ENCODE data around the gene STK39.
"Not testable (repeated sequence)": the region's sequence is repeated elsewhere in the genome, so short reads cannot be mapped to it uniquely, and the experiment has no call there.

The STK39 gene

DNA sequence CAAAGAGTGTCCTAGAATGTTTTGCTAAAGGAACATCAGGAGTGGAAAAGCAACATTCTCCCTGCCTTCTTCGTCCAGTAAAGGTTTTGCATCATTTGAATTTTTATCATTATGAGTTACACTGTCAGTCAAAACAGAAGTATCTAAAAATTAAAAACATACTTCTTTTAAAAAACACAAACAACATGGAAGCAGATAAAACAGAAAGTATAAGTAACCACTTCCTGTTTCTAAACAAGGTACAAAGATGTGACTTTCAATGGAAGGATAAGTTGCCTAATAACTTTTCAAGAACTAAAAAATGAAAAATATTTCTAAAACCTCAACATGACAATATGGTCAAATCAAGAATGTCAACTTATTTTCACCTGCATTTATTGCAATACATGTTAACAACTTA is 158.2 kb downstream of the STK39 start:
- no peak overlapping the region for H3K4me3 ChIP-seq (ENCODE audit: low read depth in 1 of 2, low read length in 1 of 2)
- H3K9me3 ChIP-seq = no peaks in the 10 kb centered on the region
- TF ChIP-seq CTCF (IDR thresholded peaks at IDR 0.05) = no peak
- H3K36me3 ChIP-seq = no peaks in the 10 kb centered on the region
- peaks cover 0 to 11% of the 10 kb centered on the region in 2 experiments for H3K4me1 ChIP-seq (ENCODE audit: control insufficient read depth in 1 of 2, insufficient read depth in 1 of 2, low read depth in 1 of 2, low read length in 1 of 2)
- peak overlapping the region; percentile 61 for H3K27ac ChIP-seq
- H3K27me3 ChIP-seq = no peaks in the 10 kb centered on the region

DNA sequence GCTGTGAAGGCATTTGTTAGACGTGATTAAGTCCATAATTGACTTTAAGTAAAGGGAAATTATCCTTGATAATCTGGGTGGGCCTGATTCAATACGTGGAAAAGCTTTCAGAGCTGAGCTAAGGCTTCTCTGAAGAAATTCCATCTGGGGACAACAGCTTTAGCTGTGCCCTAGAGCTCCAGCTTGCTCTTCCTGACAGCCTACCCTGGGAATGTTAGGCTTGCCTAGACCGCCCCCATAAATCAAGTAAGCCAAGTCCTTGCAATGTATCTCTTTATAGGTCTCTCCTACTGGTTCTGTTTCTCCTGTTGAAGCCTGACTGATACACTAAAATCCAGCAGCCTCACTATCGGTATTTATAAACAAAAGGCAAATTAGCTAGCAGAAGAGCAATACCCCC is 160.0 kb downstream of the STK39 start:
- no peak overlapping the region for H3K27ac ChIP-seq
- no peaks in the 10 kb centered on the region for H3K27me3 ChIP-seq
- no peaks in the 10 kb centered on the region for H3K36me3 ChIP-seq
- no peak overlapping the region for H3K4me3 ChIP-seq (ENCODE audit: low read depth in 1 of 2, low read length in 1 of 2)
- H3K4me1 ChIP-seq (ENCODE audit: control insufficient read depth in 1 of 2, insufficient read depth in 1 of 2, low read depth in 1 of 2, low read length in 1 of 2) = peaks cover 0 to 11% of the 10 kb centered on the region in 2 experiments
- no peaks in the 10 kb centered on the region for H3K9me3 ChIP-seq
- TF ChIP-seq CTCF (IDR thresholded peaks at IDR 0.05) = no peak

DNA sequence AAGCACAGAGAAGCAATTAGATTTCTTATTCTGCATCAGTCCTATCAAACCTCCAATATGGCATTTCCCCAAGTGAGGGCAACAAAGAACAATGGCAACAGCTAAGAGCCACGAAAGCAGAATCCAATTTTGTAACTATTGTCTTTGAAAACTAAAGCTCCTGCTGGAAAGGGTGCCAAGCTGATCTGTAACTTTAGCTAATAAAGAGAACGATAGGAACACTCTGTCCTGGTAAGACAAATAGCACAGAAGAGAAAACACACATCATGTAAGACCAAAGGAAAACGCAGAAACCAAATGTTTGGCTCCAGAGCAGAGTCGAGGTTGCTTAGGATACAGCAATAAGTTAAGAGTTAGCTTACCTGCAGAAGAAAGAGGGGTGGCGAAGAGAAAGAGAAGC is 160.5 kb downstream of the STK39 start:
- Histone ChIP-seq H3K27me3 (no peaks in the 10 kb centered on the region), H3K4me3 (ENCODE audit: low read depth in 1 of 2, low read length in 1 of 2) (no peak overlapping the region), H3K9me3 (no peaks in the 10 kb centered on the region), H3K27ac (no peak overlapping the region), H3K4me1 (ENCODE audit: control insufficient read depth in 1 of 2, insufficient read depth in 1 of 2, low read depth in 1 of 2, low read length in 1 of 2) (peaks cover 0 to 11% of the 10 kb centered on the region in 2 experiments), H3K36me3 (no peaks in the 10 kb centered on the region)
- no peak for TF ChIP-seq CTCF (IDR thresholded peaks at IDR 0.05)

GRCh38 chr2:168085801-168086361 is 161.5 kb downstream of the STK39 start:
- Histone ChIP-seq H3K9me3 (no peaks in the 10 kb centered on the region), H3K36me3 (no peaks in the 10 kb centered on the region), H3K4me1 (ENCODE audit: control insufficient read depth in 1 of 2, insufficient read depth in 1 of 2, low read depth in 1 of 2, low read length in 1 of 2) (peaks cover 0 to 11% of the 10 kb centered on the region in 2 experiments), H3K27me3 (no peaks in the 10 kb centered on the region), H3K27ac (no peak overlapping the region), H3K4me3 (ENCODE audit: low read depth in 1 of 2, low read length in 1 of 2) (no peak overlapping the region)
- TF ChIP-seq CTCF (IDR thresholded peaks at IDR 0.05) = no peak

- Histone ChIP-seq H3K4me1 (ENCODE audit: control insufficient read depth in 1 of 2, insufficient read depth in 1 of 2, low read depth in 1 of 2, low read length in 1 of 2) (peaks cover 0 to 6% of the 10 kb centered on the region in 2 experiments), H3K36me3 (no peaks in the 10 kb centered on the region), H3K27me3 (no peaks in the 10 kb centered on the region), H3K27ac (no peak overlapping the region), H3K9me3 (no peaks in the 10 kb centered on the region), H3K4me3 (ENCODE audit: low read depth in 1 of 2, low read length in 1 of 2) (no peak overlapping the region)
- no peak for TF ChIP-seq CTCF (IDR thresholded peaks at IDR 0.05)
Observed at GRCh38 chr2:168084288-168084687, 163.1 kb downstream of the STK39 start.

- not testable (repeated sequence) for H3K4me1 ChIP-seq (ENCODE audit: control insufficient read depth in 1 of 2, insufficient read depth in 1 of 2, low read depth in 1 of 2, low read length in 1 of 2); H3K27me3 ChIP-seq; H3K9me3 ChIP-seq; H3K27ac ChIP-seq; H3K36me3 ChIP-seq; H3K4me3 ChIP-seq (ENCODE audit: low read depth in 1 of 2, low read length in 1 of 2)
Observed at GRCh38 chr2:168081452-168081851, 165.9 kb downstream of the STK39 start.

All from neutrophil (primary cell).